ENCODE measurements around the gene SLC4A3.
"Not testable (repeated sequence)": the region's sequence is repeated elsewhere in the genome, so short reads cannot be mapped to it uniquely, and the experiment has no call there.

The SLC4A3 gene

DNA sequence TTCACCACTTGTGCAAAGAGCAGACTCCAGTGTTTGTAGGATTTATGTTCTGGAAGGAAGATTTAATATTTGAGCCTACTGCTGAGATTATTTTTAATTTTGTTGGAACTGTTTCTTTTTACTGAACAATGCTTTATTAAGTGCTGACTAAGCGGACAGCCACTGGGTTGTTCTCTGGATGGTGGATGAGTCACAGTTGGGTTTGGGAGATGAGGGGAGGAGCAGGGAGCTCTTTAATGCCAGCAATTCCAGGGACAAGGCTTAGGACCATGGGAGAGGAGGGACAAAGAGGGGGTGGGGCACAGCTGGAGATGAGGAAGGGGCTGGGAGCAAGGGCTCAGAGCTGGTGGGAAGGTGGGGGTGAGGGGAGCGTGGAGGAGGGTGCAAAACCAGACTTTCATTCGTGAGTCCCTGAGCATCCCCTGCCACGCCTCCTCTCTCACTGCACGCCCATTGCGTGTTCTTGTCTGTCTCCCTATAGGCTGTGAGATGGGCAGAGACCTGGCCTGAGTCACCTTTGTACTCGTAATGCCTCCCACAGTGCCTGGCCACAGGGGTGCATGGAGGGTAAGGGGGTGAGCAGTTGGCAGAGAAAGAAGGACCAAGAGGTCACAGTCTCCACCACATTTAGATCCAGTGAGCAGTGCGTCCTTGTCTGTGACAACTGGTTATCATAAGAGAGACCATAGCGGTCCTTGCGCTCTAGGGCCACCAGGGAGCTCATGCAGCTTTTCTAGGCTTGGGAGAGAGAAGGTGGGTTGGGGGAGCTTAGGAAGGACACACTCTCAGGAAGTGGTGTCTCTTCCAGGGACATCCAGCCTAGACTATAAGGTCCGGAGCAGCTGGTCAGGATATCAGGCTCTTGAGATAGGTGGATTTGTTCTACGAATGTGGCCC, 18.4 kb downstream of the SLC4A3 start:
- no peak for DNase-seq (ENCODE audit: low spot score)

DNA sequence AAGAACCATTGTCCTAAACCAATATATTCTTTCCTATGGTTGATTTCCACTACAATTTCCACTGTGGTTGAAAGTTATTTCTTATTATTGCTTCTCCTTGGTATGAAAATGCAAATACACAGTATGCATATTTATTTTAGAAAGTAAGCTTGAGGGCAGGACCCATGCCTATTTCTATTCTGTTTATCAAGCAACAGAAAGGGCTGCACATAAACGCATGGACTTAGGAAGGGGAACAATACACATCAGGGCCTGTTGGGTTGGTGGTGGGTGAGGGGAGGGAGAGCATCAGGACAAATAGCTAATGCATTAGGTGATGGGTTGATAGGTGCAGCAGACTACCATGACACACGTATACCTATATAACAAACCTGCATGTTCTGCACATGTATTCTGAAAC, 20.7 kb downstream of the SLC4A3 start:
- no peak for DNase-seq (ENCODE audit: low spot score)

DNA sequence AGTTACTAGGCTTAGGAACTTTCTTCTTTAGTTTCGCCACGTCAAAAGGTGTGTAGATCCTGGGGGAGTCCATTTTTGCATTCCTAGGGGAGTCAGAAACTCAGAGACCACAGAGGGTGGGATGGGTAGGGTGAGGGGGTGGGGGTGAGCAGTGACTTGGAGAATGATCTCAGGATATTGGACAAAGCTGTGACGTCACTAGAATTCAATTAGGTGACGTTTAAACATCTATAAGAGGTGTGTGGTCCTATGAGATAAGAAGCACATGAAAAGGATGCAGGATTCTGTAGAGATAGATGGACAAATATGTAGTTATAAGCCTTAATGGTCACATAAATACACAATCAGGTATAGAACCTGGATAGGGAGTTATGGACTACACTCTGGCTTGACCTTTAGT, 21.5 kb downstream of the SLC4A3 start:
- DNase-seq (ENCODE audit: low spot score): no peak

DNA sequence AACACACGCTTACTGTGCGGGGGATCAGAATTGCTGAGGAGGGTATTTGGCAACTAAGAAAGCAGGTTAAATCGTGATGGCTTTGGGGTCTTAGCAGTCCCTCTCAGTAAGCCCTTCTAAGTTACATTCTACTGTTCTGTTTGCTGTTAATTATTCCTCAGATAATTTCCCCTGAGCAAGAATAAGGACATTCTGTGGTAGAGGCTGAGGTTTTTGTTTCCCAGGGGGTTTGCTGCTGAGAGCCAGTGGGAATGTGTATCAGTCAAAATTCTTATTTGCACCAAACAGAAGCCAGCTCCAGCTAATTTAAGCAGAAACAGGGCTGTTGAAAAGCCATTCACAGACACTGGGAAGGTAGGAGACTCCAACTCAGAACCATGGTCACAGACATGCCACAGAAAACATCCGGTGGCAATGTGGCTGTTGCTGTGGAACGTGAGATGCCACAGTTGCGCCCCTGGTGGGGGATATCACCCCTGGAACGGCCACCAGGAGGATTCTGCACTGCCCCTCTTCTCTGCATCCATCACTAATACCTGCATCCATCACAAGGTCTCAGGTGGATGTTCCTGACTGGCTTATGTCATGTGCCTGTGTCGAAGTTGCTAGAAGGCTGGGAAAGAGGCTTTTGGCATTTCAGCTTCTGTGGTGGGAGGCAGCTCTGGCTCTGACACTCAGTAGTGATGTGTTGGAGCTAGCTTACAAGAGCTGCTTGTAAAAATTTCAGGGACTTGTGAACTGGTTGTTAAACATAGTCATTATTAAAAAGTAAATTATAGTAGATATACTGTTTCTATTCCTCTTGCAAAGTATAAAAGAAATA, 23.2 kb downstream of the SLC4A3 start:
- no peak for DNase-seq (ENCODE audit: low spot score)

DNA sequence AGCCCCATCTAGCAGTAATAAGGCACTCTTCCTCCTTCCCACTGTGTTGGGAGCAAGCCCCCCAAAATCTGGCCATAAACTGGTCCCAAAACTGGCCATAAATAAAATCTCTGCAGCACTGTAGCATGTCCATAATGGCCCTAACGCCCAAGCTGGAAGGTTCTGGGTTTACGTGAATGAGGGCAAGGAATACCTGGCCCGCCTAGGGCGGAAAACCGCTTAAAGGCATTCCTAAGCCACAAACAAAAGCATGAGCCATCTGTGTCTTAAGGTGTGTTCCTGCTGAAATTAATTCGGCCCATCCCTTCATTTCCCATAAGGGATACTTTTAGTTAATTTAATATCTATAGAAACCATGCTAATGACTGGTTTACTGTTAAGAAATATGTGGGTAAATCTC, 24.2 kb downstream of the SLC4A3 start:
- DNase-seq (ENCODE audit: low spot score): not testable (repeated sequence)

DNA sequence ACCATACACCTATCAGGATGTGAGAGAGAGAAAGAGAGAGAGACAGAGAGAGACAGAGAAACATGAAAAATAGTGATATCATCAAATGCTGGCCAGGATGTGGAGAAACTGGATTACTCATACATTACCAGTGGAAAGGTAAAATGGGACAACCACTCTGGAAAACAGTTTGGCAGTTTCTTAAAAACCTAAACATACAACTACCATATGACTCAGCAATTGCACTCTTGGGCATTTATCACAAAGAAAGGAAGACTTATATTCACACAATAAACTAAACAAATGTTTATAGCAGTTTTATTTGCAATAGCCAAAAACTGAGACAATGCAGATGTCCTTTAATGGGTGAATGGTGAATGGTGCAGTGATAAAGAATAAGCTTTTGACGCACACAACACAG, 29.1 kb downstream of the SLC4A3 start:
- no peak for DNase-seq (ENCODE audit: low spot score)

DNA sequence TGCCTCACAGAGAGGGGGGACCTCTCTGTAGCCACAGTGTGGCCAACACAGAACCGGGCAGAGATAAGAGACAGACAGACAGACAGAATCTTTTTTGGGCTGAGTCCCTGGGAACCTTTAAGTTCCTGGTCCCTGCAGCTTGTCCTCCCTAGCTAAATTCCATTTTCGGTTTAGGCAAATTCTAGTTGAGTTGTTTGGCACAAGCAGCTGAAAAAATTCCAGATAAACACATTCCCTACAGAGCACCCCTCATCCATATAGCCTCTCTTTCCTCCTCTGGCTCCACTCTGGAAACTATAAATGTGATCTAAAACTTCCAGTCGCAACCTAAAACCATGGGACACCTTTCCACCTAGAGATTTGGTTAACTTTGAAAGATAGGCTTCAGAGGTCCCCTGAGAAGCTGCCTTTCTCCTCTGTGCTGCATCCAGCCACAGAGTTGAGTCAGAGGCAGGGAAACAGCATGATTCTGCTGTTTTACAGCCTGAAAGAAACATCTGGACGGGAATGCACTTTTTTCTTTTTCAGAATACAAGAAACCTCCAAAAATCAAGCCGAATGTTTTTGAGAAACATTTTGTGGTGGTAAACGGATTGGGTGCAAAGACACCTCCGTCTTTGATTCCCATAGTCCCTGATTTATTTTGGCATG, 30.9 kb downstream of the SLC4A3 start:
- DNase-seq (ENCODE audit: low spot score): no peak

DNA sequence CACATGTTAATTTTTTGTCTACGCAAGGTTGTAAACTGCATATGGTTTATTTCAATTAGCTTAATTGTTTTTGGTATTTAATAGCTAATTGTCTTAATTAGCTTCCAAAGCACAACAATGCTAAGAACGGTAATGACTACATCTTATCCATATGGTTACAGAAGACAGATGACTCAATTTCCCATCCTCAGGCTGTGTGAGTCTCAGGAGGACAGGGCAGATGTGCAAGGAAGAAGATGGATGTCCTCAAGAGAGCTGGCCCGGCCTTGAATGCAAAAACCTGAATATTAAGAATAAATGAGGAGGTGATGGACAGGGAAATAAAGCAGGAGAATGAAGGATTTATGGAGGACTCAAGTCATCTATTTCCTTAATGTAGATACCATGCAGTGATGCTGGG, 31.4 kb downstream of the SLC4A3 start:
- DNase-seq (ENCODE audit: low spot score): no peak

DNA sequence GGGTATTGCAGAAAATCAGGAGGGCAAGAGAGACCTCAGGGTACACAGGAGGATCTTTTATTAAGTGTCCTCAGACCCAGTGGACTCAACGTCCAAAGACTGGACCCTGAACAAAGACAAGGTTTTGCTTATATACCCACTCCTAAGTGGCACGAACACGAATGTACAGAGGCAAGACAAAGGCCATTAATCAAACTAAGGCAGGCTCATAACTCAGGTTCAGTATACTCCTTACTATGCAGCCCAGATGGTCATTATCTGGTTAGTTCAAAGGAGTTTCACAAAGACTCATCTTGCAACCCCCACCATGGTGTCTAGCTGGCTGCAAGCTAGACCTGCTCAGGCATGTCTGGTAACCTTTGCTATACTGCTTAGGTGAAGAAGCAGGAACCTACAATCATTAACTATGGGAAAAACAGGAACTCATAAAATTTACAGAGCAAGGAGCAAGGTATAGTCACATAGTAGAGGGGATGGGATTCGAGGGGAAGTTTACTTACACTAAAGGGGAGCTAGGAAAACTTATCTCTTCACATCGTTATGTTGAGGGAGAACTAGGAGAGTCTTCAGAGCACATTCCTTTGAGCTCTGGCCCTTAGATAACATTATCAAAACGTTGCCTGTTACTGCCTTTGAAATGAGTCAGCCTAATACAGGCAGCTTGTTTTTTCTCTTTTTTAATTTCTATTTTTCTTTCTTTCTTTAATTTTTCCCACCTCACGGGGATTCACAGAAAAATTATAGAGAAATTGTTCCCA, 33.9 kb downstream of the SLC4A3 start:
- no peak for DNase-seq (ENCODE audit: low spot score)

DNA sequence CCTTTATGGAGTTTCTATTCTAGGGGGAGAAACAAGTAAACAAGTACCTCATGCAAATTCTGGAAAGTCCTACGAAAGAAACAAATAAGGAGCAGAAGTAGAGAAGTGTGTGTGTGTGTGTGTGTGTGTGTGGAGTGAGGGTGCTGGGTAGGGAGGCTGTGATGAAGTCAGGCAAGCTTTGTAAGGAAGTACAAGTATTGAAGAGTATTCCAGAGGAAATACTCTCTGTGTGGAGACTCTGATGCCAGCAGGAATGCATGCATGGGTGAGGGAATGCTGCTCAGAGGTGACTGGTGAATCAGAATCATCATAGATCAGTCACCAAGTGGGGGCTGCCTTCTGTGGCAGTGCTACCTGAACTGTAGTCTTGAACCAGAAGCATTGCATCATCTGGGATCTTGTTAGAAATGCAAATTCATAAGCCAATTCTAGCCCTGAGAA, 34.5 kb downstream of the SLC4A3 start:
- no peak for DNase-seq (ENCODE audit: low spot score)

DNA sequence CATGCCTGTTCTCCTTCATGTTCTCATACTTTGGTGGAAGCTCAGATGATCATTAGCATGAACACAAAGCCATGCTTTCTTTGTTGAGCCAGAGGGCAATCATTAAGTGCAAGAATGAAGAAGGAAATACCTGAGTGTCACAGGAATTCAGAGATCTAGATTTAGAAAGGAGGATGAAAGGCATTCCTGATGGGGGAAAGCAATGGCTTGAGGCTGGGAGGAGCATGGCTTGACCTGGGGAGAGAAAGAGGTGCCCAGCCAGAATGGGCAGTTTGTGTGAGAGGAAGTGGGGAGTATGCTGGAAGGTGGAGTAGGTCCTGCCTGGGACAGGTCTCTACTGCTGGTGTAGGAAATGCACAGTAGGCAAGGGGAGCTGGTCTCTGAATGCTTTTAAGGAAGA, 35.1 kb downstream of the SLC4A3 start:
- DNase-seq (ENCODE audit: low spot score): no peak

DNA sequence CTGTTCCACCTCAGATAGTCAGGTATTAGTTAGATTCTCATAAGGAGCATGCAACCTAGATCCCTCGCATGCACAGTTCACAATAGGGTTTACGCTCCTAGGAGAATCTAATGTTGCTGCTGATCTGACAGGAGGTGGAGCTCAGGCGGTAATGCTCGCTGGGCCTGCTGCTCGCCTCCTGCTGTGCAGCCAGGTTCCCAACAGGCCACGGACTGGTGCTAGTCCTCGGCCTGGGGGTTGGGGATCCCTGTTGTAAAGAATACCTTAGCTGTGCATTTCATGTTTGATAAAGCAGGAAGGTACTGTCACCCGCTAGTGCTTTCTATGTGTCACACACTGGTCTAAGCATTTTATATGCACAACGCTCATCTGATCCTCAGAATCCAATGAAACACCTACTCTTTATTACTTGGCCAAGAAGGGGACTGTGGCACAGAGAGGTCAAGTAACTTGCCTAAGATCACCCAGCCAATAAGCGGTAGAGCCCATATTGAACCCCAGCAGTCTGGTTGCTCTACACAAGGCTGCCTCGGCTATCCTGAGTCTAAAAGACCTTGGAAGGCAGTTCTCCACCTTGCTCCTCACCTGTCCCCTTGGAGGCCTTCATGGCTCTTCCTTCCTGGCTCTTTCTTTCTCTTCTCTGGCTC, 35.8 kb downstream of the SLC4A3 start:
- no peak for DNase-seq (ENCODE audit: low spot score)

DNA sequence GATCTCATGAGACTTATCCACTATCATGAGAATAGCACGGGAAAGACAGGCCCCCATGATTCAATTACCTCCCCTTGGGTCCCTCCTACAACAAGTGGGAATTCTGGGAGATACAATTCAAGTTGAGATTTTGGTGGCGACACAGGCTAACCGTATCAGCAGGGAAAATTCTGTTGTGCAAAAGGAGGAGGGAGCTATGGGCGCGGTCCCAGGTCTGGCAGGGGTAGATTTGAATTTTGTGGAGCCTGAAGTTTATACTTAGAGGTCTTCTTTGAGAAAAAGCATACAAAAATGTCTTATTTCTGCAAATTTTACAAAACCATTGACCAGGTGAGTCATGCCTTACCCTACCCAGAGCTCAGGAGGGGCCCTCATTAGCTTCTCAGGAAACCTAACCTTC, 36.6 kb downstream of the SLC4A3 start:
- DNase-seq (ENCODE audit: low spot score): no peak

DNA sequence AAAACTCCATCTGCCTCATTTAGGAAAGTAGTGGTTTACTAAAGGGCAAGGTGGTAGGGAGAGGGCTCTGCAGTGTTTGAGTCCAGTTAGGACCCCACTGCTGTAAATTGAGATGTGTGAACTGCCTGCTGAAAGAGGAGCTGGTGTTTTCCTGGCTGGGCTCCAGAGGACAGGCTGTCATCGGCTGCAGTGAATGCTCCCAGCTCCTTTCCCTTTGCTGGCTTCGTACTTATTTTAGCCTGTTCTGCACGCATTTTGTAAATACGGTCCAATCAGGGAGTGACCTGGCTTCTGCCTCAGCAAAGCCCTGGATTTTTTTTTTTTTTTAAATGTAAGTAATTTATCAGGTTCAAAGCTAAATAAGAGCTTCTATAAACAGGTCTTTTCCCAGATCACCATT, 37.5 kb downstream of the SLC4A3 start:
- no peak for DNase-seq (ENCODE audit: low spot score)

DNA sequence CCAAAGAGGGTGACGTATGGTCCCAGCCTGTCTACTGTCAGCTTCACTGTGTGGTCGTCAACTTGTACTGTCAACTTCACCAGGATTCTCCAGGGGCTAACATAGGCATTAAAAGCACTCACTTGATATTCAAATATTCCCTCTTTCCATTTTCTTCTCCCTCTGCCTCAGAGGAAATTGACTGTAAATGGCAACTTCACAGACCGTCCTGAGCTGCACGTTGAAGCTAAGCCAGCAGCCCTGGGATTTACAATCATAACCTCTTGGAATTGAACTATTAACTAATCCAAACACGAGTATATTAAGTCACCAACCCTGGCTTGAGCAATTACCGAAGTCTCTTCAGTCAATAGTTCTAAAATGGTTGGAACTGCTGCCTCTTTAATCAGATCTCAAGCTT, 38.5 kb downstream of the SLC4A3 start:
- no peak for DNase-seq (ENCODE audit: low spot score)

DNA sequence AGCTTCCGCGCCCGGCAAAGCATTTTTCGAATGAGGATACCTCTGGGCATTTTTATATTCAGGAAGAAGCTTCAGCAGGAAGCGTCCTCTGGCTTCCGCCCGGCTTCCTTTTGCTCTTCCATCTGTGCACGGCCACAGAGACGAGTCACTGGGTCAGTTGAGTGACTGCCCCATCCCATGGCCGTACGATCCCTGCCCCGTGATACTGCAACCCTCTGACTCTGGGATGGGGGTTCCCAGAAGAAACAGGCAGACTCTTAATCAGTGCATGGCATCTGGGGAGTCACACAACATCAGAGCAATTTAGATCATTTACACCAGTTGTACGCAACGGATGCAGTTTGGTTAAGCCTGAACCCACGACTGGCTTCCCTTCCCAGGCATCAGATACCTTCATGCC, 40.9 kb downstream of the SLC4A3 start:
- no peak for DNase-seq (ENCODE audit: low spot score)

DNA sequence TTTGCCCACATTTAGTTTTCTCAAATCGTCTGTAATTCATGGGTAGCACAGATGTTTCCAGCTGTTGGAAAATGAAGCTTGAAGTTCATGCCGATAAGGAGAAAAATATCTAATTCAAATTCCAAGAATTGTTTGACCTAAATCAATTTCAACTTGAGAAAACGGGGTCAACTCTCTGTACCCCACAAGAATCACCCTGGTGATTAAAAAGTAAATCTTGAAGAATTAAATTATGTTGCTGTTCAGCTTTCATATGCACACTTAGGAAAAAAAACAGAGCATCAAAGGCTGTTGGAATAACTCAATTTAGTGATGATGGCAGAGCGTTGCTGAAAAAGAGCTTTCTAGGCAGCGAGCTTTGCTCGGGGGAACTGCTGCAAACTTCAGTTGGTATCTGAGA, 43.0 kb downstream of the SLC4A3 start:
- no peak for DNase-seq (ENCODE audit: low spot score)

DNA sequence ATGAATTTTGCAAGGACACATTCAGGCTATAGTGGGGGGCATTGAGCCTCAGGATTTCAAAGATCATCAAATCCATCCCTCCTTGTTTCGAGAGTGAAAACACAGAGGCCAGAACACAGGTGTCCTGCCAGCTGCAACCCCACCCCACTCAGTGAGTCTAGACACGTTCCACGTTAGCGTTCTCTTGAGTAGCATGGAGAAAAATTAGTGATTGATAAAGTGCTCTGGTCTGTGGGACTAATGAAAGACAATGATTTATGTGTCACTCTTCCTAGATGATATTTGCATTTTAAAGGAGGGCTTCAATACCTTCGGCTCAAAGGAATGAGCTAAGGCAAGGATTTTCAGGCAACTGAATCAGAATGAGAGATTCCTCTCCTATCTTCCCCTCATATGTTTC, 43.8 kb downstream of the SLC4A3 start:
- no peak for DNase-seq (ENCODE audit: low spot score)

DNA sequence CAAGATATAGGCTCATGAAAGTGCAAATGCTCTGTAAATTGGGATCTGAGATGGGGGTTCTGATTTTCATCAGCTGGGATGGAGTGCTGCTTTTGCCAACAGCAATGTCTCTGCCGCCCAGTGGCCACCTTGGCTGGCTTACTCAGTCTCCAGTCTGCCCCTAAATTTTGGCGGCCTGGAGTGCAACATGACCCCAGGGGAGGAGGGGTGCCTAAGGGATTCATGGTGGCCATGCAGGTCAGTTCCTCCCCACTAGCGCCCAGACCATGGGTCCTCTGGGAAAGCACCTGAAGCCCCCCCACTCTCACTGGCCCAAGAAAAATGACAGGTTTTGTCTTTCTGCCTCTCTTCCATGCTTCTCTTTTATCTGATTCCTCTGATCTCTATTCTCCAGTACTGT, 45.0 kb downstream of the SLC4A3 start:
- no peak for DNase-seq (ENCODE audit: low spot score)

DNA sequence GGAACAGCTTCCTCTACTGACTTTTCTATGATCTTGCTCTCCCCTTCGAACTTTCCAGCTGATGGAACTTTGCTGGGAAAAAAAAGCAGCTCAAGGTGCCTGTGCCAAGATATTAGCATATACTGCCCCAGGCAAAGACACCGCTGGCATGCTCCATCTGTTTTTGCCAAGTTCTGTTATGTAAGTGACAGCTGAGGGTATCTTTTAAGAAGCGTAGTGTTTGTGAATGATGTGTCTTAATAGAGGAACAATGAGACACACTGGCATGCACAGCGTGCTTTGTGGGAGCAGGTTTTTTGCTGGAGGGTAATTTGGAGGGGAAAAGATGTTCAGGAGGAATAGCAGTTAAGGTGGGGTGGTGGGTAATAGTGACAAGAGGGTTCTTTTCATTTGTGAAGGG, 47.8 kb downstream of the SLC4A3 start:
- DNase-seq (ENCODE audit: low spot score): no peak

DNA sequence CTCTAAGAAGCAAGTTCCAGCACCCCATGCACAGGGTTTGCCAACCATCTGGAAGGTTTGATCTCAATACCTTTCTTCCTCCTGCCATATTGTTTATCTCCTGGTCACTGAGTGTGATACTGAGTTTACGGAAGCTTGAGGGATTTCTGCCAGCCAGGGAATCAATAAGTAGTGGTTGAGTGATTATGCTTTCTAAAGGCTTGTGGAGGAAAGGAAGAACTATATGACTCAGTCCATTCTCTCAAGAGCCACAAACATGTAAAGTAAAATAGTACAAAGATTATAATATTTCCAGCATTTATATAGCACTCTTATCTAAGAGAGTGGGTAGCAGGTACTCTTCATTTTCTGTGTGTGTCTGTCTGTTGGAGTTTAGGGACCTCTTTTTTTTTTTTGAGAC, 49.2 kb downstream of the SLC4A3 start:
- DNase-seq (ENCODE audit: low spot score): no peak

DNA sequence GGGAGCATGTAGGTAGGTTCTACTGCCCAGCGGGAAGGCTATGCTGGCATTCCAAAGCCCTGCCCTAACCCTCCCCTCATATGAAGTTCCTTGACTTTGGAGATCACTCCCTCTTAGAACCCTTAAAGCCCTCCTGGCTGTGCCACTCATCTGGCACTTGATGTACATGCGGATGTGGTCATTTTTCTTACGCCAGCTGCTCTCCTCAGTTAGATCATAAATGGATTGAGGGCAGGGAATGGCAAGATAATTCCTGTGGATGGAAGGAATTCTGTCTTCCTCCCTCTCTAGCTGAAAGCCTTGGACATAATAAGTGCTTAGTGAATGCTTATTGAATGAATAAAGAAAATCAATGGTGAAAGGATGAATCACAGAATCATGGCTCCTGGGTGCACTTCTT, 51.6 kb downstream of the SLC4A3 start:
- no peak for DNase-seq (ENCODE audit: low spot score)

Data from hematopoietic multipotent progenitor cell treated with erythropoietin and hydrocortisone succinate and interleukin-3 and kit ligand, for 15 days (in vitro differentiated cells).